ENCODE results near the gene IGSF9.

The IGSF9 gene

DNA sequence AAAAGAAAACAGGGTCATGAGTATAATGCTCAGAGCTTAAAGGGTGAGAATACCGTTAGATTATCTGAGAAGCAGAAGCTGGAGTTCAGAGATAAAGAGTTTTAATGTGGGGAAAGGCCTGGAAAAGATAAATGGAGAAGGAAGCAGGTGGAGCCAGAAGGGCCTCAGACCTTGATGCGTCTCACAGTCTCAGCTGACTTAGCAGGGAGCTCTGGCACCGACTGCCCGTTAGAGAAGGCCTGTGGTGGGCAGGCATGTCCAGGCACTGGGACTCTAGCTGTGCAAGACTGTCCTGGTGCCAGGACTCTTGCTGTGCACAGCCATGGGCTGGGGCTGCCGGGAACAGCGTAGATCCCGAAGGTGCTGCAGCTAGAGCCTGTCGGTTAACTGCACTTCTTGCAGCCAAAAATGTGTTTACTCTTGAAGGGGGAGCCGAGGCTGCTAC lies 12.4 kb upstream of the IGSF9 start:
- ChIA-PET CTCF (interaction anchor here (0.6 to 1.1 kb wide), 4 partner anchors 12 to 168 kb away, joined by 3 to 4 read pairs (median 3); partner anchors contain the start of gene IGSF9), POLR2A (no interaction called here)
- TF ChIP-seq, protein P1, sequence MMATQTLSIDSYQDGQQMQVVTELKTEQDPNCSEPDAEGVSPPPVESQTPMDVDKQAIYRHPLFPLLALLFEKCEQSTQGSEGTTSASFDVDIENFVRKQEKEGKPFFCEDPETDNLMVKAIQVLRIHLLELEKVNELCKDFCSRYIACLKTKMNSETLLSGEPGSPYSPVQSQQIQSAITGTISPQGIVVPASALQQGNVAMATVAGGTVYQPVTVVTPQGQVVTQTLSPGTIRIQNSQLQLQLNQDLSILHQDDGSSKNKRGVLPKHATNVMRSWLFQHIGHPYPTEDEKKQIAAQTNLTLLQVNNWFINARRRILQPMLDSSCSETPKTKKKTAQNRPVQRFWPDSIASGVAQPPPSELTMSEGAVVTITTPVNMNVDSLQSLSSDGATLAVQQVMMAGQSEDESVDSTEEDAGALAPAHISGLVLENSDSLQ (IDR thresholded peaks at IDR 0.05) = no peak
- TF ChIP-seq L3MBTL2 (conservative IDR thresholded peaks at IDR 0.05) (no peak), ELF4 (IDR thresholded peaks at IDR 0.05) (no peak), ARNT (IDR thresholded peaks at IDR 0.05) (no peak), SUZ12 (IDR thresholded peaks at IDR 0.05) (no peak), FOXM1 (IDR thresholded peaks at IDR 0.05; ENCODE audit: borderline replicate concordance) (no peak), TARDBP (IDR thresholded peaks at IDR 0.05) (no peak), HDGF (IDR thresholded peaks at IDR 0.05; ENCODE audit: borderline replicate concordance) (no peak), FOXA1 (IDR thresholded peaks at IDR 0.05) (no peak), NFRKB (IDR thresholded peaks at IDR 0.05) (no peak), BHLHE40 (IDR thresholded peaks at IDR 0.05; ENCODE audit: borderline replicate concordance) (no peak), SP1 (IDR thresholded peaks at IDR 0.05) (no peak), CTBP1 (IDR thresholded peaks at IDR 0.05; ENCODE audit: borderline replicate concordance) (no peak), ZNF384 (IDR thresholded peaks at IDR 0.05) (no peak), FOXK2 (IDR thresholded peaks at IDR 0.05) (no peak), LEF1 (IDR thresholded peaks at IDR 0.05; ENCODE audit: borderline replicate concordance) (no peak)
- DNase-seq (ENCODE audit: extremely low spot score) = no peak

DNA sequence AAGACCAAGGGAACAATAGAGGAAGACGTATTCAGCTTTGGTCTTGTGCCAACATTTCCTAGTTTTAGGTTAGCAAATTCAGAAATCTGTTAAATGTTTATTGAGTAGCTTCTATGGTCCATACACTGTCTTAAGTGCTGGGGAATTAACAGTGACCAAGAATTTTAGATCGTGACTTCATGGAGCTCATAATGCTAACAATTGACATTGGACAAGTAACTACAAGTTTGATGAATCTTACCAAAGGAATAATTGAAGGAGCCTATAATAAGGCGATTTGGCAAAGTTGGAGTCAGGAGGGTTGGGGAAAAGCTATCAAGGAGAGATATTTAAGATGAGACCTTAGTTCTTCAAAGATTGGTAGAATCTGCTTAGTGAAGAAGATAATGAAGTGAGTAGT lies 10.0 kb upstream of the IGSF9 start:
- TF ChIP-seq CTBP1 (IDR thresholded peaks at IDR 0.05; ENCODE audit: borderline replicate concordance) (no peak), FOXK2 (IDR thresholded peaks at IDR 0.05) (no peak), TARDBP (IDR thresholded peaks at IDR 0.05) (no peak)
- POLR2A ChIA-PET = interaction anchor here (1.2 kb wide), 1 partner anchor 9 kb away, joined by 3 read pairs; no protein-coding TSS in a partner anchor
- no peak for DNase-seq (ENCODE audit: extremely low spot score)
- CTCF ChIA-PET = no interaction called here

GRCh38 chr1:159953536-159954515 lies 8.4 kb upstream of the IGSF9 start, which contains the start of gene SLAMF9:
SLAMF9 (minus strand) TSS chr1:159954237; CDS start chr1:159954137, 100 bp downstream.
- ChIA-PET CTCF (no interaction called here), POLR2A (interaction anchor here (1.2 kb wide), 1 partner anchor 8 kb away, joined by 3 read pairs; no protein-coding TSS in a partner anchor)
- DNase-seq (ENCODE audit: extremely low spot score) = no peak
- TF ChIP-seq SP1 (IDR thresholded peaks at IDR 0.05) = no peak
- TF ChIP-seq SUZ12 (IDR thresholded peaks at IDR 0.05) = no peak
- no peak for TF ChIP-seq LEF1 (IDR thresholded peaks at IDR 0.05; ENCODE audit: borderline replicate concordance)
- TF ChIP-seq, protein P1 (IDR thresholded peaks at IDR 0.05) = no peak
- no peak for TF ChIP-seq CTBP1 (IDR thresholded peaks at IDR 0.05; ENCODE audit: borderline replicate concordance)
- no peak for TF ChIP-seq BHLHE40 (IDR thresholded peaks at IDR 0.05; ENCODE audit: borderline replicate concordance)
- no peak for TF ChIP-seq ELF4 (IDR thresholded peaks at IDR 0.05)
- TF ChIP-seq HDGF (IDR thresholded peaks at IDR 0.05; ENCODE audit: borderline replicate concordance) = no peak
- no peak for TF ChIP-seq L3MBTL2 (conservative IDR thresholded peaks at IDR 0.05)
- TF ChIP-seq FOXM1 (IDR thresholded peaks at IDR 0.05; ENCODE audit: borderline replicate concordance) = no peak
- TF ChIP-seq TARDBP (IDR thresholded peaks at IDR 0.05) = no peak
- no peak for TF ChIP-seq NFRKB (IDR thresholded peaks at IDR 0.05)
- TF ChIP-seq ARNT (IDR thresholded peaks at IDR 0.05) = no peak
- TF ChIP-seq ZNF384 (IDR thresholded peaks at IDR 0.05) = no peak

DNA sequence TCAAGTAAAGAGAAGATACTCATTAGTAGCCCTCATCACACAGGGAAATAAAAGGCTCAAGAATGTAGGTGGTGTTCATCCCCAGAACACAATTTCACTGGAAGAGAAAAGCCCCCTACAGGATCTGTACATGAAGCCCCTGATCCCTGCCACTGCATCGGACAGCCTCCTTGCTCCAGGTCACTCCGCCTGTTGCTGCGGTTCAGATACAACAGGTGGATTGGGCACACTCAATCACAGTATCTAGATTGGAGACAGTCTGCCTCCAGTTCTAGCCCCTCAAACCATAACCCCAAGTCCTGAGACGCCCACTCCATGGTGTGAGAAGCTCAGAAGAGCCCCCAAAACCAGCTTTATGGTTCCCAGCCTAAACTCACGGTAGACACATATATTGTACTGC lies 7.5 kb upstream of the IGSF9 start:
- POLR2A ChIA-PET = interaction anchor here (1.7 kb wide), 1 partner anchor 19 kb away, joined by 4 read pairs; no protein-coding TSS in a partner anchor

GRCh38 chr1:159951551-159951950 lies 6.1 kb upstream of the IGSF9 start:
- CTCF ChIA-PET = interaction anchor here (0.9 kb wide), 1 partner anchor 56 kb away, joined by 3 read pairs; no protein-coding TSS in a partner anchor
- POLR2A ChIA-PET = interaction anchor here (0.7 to 1.7 kb wide), 2 partner anchors 20 to 130 kb away, joined by 3 to 4 read pairs; no protein-coding TSS in a partner anchor
- no peak for DNase-seq (ENCODE audit: extremely low spot score)
- TF ChIP-seq BHLHE40 (IDR thresholded peaks at IDR 0.05; ENCODE audit: borderline replicate concordance) = no peak
- no peak for TF ChIP-seq HDGF (IDR thresholded peaks at IDR 0.05; ENCODE audit: borderline replicate concordance)
- TF ChIP-seq LEF1 (IDR thresholded peaks at IDR 0.05; ENCODE audit: borderline replicate concordance) = no peak
- TF ChIP-seq ZNF384 (IDR thresholded peaks at IDR 0.05) = no peak
- TF ChIP-seq TARDBP (IDR thresholded peaks at IDR 0.05) = no peak
- TF ChIP-seq ELF4 (IDR thresholded peaks at IDR 0.05) = no peak
- no peak for TF ChIP-seq SP1 (IDR thresholded peaks at IDR 0.05)
- no peak for TF ChIP-seq ARNT (IDR thresholded peaks at IDR 0.05)
- no peak for TF ChIP-seq SUZ12 (IDR thresholded peaks at IDR 0.05)
- TF ChIP-seq NFRKB (IDR thresholded peaks at IDR 0.05) = no peak
- no peak for TF ChIP-seq FOXA1 (IDR thresholded peaks at IDR 0.05)
- TF ChIP-seq, protein P1 (IDR thresholded peaks at IDR 0.05) = no peak
- no peak for TF ChIP-seq FOXK2 (IDR thresholded peaks at IDR 0.05)
- no peak for TF ChIP-seq CTBP1 (IDR thresholded peaks at IDR 0.05; ENCODE audit: borderline replicate concordance)

More for the DNA sequence above, 7.5 kb upstream of the IGSF9 start:
- TF ChIP-seq FOXK2 (IDR thresholded peaks at IDR 0.05) (no peak), FOXM1 (IDR thresholded peaks at IDR 0.05; ENCODE audit: borderline replicate concordance) (no peak), SUZ12 (IDR thresholded peaks at IDR 0.05) (no peak), ARNT (IDR thresholded peaks at IDR 0.05) (no peak), CTBP1 (IDR thresholded peaks at IDR 0.05; ENCODE audit: borderline replicate concordance) (no peak), BHLHE40 (IDR thresholded peaks at IDR 0.05; ENCODE audit: borderline replicate concordance) (no peak), LEF1 (IDR thresholded peaks at IDR 0.05; ENCODE audit: borderline replicate concordance) (no peak), ELF4 (IDR thresholded peaks at IDR 0.05) (no peak), FOXA1 (IDR thresholded peaks at IDR 0.05) (no peak), SP1 (IDR thresholded peaks at IDR 0.05) (no peak), HDGF (IDR thresholded peaks at IDR 0.05; ENCODE audit: borderline replicate concordance) (no peak), NFRKB (IDR thresholded peaks at IDR 0.05) (no peak), TARDBP (IDR thresholded peaks at IDR 0.05) (no peak), L3MBTL2 (conservative IDR thresholded peaks at IDR 0.05) (no peak), ZNF384 (IDR thresholded peaks at IDR 0.05) (no peak)
- TF ChIP-seq, protein P1 (IDR thresholded peaks at IDR 0.05) = no peak
- no peak for DNase-seq (ENCODE audit: extremely low spot score)
- CTCF ChIA-PET = no interaction called here
